Islet of Langerhans (tissue), 1 donor: ENCODE results near the gene KRT14.
"Not testable (repeated sequence)": the region's sequence is repeated elsewhere in the genome, so short reads cannot be mapped to it uniquely, and the experiment has no call there.

Experiments used
- FAIRE-seq: peaks from one replicate; lab custom pipeline; 2011; peaks lifted over from hg19 to GRCh38; lab: Jason Lieb, UNC

KRT14 gene

DNA sequence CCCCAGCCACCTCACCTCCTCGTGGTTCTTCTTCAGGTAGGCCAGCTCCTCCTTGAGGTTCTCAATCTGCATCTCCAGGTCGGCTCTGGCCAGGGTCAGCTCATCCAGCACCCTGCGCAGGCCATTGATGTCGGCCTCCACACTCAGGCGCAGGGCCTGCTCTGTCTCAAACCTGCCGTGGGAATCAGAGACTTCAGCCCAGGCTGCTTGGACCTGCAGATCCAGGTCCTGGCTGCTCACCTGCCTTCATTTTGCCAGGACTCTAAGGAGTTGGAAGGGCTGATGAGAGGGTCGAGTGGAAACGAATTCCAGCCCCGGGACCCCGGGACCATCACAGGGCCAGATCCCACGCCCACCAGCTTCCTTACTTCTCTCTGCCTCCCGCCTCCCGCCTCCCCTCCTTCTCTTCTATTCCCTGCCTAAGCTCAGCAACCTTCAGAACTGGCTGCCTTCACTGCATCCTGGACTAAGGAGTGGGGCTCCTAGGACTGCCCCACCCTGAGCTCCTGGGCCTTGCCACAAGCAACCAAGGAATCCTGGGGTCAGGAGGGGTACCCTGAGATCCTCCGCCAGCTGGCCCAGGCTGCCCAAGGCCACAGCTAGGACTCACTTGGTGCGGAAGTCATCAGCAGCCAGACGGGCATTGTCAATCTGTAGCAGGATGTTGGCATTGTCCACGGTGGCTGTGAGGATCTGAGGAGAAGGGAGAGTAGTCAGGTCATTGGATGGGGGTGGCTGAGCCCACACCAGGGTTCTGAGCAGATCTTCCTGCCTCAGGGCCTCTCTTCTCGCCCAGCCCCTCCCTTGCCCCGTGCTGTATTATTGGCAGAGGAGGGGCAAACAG is 35.9 kb upstream of the KRT14 start:
- not testable (repeated sequence) for FAIRE-seq

DNA sequence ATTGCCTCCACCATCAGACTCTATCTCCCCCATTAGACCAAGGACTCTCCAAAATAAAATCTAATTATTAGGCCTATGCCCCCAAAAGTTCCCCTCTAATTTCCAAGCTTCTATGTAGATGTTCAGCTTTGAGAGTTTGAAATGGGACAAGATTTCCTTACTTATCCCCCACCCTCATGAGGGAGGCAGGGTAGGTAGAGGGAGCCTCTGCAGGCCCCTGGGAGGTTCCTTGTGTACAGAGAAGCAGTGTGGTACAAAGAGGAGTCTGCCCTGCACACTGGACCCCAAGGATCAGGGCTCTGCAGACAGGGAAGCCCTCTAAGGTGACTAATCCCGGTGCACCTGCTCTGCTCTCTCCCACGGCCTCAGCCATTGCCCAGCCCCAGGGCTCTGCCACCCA is 35.2 kb upstream of the KRT14 start:
- FAIRE-seq = no peak

DNA sequence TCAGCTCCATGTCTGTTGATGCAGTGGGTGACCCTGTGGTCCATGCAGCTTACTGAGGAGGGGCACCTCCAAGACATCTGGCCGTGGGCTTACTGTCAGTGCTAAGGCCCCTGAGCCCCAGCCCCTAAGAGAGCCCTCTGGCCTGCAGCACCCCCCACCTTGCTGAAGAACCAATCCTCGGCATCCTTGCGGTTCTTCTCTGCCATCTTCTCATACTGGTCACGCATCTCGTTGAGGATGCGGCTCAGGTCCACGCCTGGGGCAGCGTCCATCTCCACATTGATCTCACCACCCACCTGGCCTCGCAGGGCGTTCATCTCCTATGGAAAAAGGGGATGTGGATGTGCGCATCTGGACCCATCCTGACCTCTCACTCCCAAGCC is 34.7 kb upstream of the KRT14 start:
- not testable (repeated sequence) for FAIRE-seq

DNA sequence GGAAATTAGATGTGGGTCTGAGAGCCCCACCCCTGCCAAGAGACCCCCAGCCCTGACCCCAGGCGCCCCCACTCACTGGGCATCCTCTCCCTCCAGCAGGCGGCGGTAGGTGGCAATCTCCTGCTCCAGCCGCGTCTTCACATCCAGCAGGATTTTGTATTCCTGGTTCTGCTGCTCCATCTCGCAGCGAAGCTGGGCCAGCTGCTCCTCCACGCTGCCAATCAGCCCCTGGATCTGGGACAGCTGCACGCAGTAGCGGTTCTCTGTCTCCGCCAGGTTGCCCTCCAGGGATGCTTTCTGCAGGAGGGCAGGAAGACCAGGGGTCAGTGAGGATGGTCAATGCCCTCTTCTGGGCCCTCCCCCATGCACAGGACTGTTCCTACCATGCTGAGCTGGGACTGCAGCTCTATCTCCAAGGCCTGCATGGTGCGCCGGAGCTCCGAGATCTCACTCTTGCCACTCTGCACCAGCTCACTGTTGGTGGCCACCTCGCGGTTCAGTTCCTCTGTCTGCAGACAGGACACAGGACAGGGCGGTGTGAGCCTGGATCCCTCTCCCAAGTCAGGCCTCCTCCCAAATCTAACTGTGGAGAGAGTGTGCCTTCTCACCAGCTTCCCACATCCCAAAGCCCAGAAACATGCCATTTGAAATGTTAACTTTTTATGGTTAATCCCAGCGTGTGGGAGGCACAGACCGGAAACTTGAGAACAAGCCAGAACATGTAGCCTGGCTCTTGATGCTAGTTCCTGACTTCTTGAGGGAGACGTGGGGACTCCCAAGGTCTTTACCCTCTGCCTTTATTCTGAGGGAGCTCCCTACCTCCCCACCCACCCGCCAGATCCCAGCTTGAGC is 34.1 kb upstream of the KRT14 start:
- no peak for FAIRE-seq

DNA sequence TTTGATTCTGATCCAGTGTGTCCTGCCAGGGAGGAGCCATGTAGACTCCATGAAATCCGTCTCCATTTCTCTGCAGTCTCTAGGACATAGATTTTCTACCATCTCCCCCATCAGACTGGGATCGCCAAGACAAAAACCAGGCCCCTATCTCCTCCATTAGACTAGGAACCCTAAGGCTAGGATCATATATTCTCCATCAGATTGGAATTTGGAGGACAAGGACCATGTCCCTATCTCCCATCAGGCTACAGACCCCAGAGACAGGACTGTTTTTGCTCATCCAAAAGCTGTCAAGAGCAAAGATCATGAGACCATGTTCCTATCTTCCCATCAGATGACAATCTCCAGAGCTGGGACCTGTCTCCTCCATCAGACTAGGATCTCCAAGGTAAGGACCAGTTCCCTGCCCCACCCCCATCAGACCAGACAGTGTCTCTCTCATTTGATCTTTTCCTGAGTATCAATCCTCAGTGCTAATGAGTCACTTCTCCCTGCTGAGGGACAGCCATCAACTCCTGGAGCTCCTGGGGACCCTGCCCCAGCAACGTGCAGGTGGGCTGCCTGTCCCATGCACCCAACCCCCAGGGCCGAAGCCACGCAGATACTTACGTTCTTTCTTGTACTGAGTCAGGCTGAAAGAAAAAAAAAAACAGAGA is 33.4 kb upstream of the KRT14 start:
- not testable (repeated sequence) for FAIRE-seq

DNA sequence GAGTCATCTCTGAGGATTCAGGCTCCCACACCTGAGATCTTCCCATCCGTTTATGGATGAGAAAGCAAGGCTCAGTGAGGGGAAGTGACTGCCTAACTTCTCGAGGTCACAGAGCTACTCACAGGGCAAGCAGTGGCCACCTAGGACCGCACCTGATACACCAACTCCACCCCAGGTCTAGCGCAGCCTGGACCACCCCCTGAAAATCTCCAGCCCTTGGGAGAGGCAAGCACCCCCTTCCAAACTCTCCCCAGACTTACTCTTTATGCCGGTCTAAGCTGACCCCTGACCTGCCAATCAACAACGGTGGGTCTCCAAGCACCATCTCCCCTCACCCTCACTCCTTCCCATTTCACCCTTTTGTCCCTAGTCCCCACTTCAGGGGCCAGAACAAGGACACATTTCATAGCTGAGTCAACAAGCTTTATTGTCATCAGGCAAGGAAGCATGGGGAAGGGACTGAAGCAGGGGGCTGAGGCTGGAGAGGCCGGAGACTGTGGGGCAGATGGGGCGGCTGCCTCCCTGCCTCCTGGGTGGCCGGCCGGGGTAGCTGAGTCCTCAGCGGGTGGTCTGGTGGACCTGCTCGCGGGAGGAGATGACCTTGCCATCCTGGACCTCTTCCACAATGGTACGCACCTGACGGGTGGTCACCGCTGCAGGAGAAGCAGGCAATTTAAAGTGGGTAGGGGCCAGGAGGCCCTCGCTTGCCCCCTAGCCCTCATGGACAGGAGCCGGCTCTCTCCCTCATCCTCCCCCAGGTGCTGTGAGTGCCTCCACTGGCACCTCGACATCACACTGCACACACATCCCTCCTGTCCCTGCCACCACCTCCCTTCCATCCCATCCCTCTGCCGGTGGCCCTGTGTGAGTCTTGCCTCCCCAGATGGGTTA is 32.6 kb upstream of the KRT14 start:
- no peak for FAIRE-seq

DNA sequence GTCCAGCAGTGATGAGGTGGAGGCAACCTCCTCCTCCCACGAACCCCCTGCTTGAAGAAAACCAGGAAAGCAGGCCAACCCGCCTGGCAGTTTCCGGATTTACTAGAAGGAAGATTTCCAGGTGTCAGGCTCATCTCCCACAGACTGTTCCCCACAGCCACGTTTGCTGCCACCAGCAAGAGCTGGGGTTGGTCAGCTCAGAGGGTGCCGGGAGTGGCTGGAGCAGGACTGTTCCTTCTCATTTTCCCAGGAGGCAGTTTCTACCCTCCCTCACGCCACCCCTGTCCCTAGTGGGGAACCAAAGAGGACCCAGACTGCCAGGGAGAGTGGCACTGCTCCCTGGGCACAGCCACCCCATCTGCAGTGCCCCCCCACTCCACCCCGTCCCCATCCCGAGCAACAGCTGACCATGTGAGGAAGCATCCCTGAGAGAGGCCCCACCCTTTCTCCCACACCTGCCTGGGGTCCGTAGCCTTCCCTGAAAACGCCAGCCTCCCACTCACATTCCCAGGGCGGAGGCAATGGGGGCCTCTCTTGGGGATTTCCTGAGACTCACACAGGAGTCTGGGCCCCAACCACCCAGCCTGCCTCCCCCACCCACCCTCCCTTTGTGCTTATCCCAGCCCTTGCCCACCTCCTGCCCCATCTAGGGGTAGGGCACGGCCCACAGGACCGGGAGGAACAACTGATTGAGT is 31.8 kb upstream of the KRT14 start:
- no peak for FAIRE-seq

DNA sequence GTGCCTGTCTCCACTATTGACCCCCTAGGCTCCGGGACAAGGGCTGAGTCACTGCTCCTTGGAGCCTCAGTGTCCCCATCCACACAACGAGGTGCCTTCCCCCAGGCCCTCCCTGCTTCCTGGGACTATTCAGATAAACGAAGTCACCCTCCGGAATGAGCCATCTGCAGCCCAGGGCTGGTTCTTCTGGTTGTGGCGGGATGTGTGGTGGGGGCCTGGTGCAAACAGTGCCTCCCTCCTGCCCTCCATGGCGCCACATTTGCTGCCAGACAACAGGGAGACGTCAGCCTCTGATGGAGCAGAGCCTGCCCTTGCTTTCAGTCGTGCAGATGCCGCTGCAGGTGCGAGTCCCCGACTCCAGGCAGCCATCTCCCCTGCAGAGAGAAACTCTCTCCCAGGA is 31.0 kb upstream of the KRT14 start:
- FAIRE-seq = no peak

DNA sequence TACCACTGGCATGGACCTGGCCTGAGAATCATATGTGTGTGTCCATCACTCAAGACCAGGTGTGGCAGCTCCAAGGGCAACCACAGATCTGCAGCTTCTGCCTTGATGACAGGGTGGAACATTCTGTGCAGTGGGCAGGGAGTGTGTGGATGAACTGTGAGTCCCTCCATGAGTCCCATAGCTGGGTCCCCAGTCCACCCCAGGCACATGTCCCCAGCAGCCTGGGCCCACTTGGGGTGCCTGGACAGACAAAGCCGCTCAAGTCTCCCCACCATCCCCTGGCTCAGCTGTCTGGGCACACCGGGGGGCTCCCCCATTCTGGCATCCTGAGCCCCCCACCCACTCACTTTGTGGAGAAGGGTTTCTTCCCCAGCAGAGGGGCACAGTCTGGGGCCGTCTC is 30.4 kb upstream of the KRT14 start:
- FAIRE-seq = no peak

DNA sequence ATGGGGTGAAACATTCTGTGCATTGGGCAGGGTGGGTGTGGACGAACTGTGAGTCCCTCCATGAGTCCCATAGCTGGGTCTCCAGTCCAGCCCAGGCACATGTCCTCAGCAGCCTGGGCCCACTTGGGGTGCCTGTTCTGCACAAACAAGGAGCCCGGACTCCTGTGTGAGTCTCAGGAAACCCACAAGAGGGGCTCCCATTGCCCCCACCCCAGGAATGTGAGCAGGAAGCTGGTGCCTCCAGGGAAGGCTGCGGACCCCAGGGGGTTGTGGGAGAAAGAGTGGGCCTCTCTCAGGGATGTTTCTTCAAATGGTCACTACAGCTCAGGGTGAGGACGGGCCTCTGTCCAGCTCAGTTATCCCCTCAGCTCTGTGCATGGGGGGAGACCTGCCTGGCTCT is 29.8 kb upstream of the KRT14 start:
- FAIRE-seq = not testable (repeated sequence)

DNA sequence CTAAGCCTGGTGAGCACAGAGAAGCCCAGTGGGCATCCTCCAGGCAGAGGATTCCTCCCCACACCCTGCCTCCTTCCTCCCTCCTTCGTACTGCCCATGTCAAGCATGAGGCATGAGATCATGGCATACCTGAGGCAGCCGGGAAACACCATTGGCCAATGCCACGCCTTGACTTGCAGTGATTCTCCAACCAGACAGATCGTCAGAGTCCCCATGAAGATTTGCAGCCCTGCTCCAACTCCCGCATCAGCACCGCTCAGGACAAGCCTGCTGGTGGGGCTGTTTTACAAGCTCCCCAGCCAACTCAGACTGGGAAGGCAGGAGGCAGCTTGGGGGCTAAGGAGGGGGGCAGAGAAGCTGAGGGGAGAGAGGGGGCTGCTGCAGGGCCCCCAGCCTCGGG is 28.8 kb upstream of the KRT14 start:
- no peak for FAIRE-seq

DNA sequence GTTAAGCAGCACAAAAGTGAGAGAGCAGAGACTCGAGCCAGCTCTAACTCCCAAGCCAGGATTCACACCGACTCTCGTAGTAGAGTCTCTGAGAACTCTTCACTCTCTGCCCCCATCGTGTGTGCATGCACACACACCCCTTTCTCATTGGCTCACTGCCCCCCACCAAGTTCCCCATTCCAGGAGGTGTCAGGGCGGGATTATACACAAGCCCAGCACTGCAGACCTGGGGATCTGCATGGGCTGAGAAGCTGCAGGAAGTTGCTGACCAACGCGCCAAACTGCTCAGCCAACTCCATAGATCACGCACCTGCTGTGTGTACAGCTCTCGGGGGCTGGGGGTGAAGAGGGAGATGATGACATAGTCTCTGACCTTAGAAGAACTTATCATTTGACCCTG is 28.1 kb upstream of the KRT14 start:
- FAIRE-seq = not testable (repeated sequence)

DNA sequence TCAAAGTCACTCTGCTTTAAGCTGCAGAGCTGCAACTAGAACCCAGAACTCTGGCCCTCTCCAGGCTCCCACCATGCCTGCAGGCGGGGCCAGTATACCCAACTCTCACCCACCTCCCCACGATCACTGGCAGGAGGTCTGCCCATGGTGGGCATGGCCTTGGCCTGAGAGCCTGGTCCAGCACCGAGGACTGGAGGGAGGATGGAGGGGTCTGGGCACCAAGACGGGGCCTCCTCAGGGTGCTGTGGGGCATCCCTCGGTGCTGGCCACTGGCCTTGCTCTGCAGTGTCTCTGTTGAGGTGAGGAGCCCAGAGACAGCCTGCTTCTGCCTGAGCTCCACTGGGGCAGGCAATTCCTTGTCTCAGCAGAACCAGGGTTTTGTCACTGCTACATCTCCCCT is 27.4 kb upstream of the KRT14 start:
- FAIRE-seq = no peak

DNA sequence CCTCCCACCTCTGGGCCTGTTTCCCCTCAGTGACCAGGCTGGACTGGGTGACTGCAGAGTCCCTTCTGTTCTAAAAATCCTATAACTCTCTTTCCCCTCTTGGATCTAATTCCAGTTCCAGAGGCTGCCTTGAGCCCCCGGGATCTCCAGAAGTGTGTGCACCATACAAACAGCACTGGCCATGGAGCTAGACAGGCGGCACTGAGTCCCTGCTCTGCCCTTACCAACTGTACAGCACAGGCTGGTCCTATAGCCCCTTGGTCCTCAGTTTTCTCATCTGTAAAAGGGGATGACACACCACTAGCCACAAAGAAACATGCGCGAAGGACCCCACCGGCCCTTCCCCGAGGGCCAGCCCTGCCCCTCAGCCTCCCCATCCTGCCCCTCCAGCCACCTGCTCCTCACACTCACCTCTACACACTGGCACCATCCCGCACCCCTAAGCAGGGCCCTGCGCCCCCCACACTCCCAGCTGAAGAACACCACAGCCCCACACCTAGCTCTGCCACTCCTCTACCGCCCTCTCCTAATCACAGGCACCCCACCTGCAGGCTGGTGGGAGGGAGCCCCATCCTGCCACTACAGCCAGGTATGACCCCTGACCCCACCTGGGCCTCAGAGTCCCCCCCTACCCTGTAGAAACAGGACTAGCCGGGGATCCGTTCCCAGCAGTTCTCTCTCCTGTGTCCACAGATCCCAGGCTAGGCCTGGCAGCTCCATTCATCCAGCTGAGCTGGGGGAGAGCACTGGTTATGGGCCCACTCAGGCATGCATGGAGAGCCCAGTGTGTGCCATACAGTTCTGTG is 26.8 kb upstream of the KRT14 start:
- no peak for FAIRE-seq

DNA sequence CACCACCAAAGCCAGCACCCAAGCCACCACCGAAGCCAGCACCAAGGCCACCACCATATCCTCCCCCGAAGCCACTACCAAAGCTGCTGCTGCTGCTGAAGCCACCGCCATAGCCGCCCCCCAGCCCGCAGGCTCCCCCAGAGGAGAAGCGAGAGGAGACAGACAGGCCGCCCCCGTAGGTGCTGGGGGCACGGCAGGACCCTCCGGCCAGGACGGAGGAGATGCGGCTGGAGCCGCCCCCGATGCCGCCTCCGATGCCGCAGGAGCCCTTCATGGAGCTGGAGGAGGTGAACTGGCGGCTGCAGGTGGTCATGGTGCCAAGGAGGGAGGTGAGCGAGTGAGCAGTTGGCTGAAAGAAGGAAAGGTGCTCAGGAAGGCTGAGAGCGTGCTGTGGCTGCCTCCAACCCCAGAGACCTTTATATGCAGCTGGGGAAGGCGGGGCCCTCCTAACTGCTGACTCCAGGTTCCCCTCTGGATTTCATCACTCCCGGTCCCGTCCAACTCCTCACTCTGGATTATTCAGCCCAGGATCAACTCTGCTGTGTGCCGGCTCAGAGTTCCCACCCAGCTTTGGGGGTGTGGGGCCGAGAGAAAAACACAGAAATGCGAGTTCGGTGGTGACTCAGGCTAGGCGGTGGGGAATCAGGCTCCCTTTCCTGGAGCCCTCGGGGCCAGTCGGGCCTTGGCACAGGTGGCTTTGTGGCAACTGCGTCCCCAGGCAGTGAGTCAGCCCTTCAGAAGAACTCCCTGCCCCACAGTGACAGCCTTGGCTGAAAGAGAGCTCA is 25.9 kb upstream of the KRT14 start, which contains the start of gene KRT16:
Gene KRT16 (minus strand): TSS at position 392 of the 785 bp plus-strand sequence. CDS start 79 bp downstream, at position 313.
- not testable (repeated sequence) for FAIRE-seq

DNA sequence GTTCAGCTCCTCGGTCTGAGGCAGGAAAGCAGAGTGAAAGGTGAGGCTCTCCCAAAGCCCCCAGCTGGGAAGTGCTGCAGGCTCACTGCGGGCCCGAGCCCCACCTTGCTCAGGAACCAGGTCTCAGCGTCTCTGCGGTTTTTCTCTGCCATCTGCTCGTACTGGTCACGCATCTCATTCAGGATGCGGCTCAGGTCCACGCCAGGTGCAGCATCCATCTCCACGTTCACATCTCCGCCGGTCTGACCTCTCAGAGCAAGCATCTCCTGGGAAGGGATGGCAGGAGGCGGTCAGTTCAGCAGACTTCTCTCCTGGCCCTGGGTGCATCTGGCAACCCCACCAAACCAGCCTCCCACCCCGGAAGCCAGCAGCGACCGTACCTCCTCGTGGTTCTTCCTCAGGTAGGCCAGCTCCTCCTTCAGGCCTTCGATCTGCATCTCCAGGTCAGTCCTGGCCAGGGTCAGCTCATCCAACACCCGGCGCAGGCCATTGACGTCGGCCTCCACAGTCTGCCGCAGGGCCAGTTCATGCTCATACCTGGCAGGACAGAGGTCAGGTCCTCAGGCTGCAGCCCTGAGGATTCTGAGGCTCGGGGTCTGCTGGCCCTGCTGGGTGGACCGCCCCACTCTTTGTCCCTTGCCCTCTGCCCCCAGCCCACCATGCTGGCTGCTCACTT is 24.4 kb upstream of the KRT14 start:
- no peak for FAIRE-seq

DNA sequence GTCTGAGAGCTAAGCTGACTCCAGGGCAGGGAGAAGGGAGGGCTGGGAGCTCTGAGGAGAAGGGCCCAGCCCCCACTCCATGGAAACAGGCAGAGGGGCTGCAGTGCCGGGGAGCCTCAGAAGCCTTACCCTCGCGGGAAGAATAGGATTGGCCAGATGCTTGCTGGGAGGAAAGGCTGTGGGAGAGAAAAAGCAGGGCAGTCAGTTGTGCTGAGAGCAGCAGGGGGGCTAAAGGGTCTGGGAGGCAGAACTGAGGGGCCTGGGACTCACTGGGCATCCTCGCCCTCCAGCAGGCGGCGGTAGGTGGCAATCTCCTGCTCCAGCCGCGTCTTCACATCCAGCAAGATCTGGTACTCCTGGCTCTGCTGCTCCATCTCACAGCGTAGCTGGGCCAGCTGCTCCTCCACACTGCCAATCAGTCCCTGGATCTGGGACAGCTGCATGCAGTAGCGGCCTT is 23.4 kb upstream of the KRT14 start:
- FAIRE-seq = not testable (repeated sequence)

DNA sequence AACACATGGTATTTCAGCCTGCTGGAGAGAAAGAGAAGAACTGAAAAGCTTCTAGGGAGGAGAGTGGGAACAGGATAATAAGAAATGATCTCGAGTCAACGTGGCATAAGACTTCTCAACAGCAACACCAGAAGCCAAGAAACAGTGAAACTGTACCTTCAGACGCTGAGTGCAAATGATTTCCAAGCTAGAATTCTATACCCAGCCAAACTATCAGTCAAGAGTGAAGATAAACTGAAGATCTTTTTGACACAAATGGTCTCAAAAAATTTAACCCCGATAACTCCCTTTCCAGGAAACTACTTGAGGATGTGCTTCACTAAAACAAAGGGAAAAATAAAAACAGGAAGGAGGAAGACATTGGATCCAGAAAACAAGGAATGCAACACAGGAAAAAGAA is 20.2 kb upstream of the KRT14 start:
- not testable (repeated sequence) for FAIRE-seq

DNA sequence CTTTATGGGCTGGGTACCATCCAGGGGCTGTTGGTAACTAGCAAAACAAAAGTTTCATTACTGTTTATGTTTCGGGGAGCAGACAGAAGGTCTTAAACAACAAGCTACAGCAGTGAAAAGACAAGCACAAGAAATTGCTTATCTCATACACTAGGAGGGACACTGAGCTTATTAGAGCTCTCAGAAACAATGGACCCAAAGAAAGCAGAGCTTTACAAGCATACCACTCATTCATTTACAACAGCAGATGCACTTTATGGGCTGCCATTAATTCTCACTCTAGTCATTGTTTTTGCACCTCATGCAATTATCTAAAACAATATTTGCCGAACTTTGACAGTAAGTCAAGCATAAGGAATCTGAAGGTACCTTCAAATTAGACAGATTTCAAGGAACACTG is 15.8 kb upstream of the KRT14 start:
- no peak for FAIRE-seq
